ENCODE results near the gene VGLL4. TPM values are rescaled to one million over a fixed set of nuclear protein-coding genes. Genes with fewer than 3 reads are reported as not detected.
"Not testable (repeated sequence)": the region's sequence is repeated elsewhere in the genome, so short reads cannot be mapped to it uniquely, and the experiment has no call there.

The VGLL4 gene
- total RNA-seq, 4 donors from 2014 or later: 79.3 to 144 (median 143) TPM

DNA sequence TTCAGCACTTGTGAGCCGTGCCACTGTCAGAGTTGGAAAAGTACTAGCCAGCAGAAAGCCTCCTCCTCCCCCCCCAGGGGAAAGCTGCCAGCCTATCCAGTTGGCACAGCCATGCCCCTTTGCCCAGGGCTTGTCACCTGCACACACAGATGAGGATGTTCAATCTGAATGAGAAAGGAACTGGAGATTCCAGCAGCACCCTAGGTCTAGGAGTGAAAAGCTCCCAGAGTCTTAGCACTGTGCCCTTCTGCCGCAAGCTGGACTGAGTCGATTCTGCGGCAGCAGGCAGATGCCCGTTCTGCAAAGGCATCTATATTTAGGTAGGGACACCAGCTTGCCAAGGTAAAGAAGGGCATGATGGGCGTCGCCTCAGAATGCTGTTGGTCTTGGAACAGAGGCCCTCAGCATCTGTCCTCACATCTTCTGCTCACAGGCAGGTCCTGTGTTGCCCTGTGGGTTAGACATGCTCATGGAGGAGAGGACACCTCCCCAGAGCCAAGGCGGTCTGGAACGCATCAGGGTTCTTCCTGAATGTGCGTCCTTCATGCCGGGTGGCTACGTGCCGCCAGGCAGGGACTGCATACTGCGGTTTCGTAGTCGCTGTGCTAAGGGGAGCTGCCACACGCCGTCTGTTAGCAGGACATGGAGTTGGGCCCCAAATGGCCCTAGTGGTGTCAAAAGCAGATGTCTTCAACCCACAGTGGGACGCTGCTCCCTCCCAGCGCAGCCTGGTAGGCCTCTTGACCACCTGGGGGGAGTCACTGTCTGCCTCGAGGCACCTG is 109.5 kb downstream of the VGLL4 start:
- intact Hi-C loops (cut with DNase I; ENCODE audit: low total_unique reads): no loop called here
- H3K27me3 ChIP-seq: no peaks in the 10 kb centered on the region
- no peaks in the 10 kb centered on the region for H3K9me3 ChIP-seq
- no peak for DNase-seq
- H3K36me3 ChIP-seq: no peaks in the 10 kb centered on the region
- no peaks in the 10 kb centered on the region for H3K4me1 ChIP-seq
- H3K4me3 ChIP-seq: no peak overlapping the region
- no peak overlapping the region for H3K27ac ChIP-seq
- TF ChIP-seq, protein P1, sequence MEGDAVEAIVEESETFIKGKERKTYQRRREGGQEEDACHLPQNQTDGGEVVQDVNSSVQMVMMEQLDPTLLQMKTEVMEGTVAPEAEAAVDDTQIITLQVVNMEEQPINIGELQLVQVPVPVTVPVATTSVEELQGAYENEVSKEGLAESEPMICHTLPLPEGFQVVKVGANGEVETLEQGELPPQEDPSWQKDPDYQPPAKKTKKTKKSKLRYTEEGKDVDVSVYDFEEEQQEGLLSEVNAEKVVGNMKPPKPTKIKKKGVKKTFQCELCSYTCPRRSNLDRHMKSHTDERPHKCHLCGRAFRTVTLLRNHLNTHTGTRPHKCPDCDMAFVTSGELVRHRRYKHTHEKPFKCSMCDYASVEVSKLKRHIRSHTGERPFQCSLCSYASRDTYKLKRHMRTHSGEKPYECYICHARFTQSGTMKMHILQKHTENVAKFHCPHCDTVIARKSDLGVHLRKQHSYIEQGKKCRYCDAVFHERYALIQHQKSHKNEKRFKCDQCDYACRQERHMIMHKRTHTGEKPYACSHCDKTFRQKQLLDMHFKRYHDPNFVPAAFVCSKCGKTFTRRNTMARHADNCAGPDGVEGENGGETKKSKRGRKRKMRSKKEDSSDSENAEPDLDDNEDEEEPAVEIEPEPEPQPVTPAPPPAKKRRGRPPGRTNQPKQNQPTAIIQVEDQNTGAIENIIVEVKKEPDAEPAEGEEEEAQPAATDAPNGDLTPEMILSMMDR (IDR thresholded peaks at IDR 0.05): no peak
- no peak for TF ChIP-seq POLR2A (IDR thresholded peaks at IDR 0.05)

DNA sequence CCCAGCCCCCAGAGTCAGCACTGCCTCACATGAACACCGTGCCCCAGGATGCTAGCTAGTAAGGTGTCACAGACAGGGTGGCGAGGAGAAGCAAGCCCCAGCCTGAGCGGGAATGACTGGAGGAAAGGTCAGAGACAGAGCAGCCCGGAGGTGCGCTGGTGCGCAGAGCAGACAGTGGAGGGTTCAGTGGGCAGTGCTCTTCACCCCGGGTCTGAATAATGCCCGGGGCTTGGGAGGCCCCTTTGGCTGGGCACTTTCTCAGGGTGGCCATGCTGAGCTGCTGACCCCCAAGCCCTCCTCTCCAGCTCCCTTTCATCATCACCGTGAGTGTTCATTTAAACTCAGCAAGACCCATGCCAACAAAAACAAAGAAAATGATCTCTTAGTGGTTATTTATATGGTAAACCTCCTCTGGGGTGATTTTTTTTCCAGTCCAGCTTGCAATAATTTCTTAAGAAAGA is 110.8 kb downstream of the VGLL4 start:
- Histone ChIP-seq H3K9me3 (no peaks in the 10 kb centered on the region), H3K27me3 (no peaks in the 10 kb centered on the region), H3K4me3 (no peak overlapping the region), H3K27ac (no peak overlapping the region), H3K4me1 (no peaks in the 10 kb centered on the region), H3K36me3 (no peaks in the 10 kb centered on the region)
- no peak for DNase-seq
- TF ChIP-seq, protein P1 (IDR thresholded peaks at IDR 0.05): no peak
- no peak for TF ChIP-seq POLR2A (IDR thresholded peaks at IDR 0.05)
- intact Hi-C loops (cut with DNase I; ENCODE audit: low total_unique reads): no loop called here

DNA sequence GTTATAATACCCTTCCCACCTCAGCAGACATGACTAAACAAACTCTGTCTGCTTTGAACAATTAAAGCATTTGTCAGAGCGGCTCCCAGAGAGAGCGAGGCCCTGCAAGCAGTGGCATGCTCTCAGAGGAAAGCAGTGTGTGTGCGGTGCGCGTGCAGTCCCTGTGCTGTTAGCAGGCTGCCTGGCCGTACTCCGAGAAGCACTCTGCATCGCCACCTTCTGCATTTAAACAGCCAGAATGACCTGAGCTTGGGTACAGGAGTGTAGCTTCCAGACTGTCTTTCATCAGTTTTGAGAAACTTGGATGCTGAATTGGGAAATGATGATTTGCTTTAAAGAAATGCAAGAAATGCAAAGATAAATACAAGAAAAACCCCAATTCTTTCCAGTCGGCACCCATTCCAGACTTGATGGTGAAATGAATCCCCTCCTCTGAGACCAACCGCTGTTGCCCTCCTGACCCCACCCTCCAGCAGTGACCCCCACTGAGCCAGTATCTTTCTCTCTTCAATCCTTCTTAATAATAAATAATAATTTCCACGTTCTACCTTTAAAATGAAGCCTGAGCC is 113.5 kb downstream of the VGLL4 start:
- Histone ChIP-seq H3K27ac (no peak overlapping the region), H3K4me3 (no peak overlapping the region), H3K27me3 (no peaks in the 10 kb centered on the region), H3K9me3 (no peaks in the 10 kb centered on the region), H3K36me3 (no peaks in the 10 kb centered on the region), H3K4me1 (no peaks in the 10 kb centered on the region)
- no peak for DNase-seq
- TF ChIP-seq POLR2A (IDR thresholded peaks at IDR 0.05): no peak
- TF ChIP-seq, protein P1 (IDR thresholded peaks at IDR 0.05): no peak
- intact Hi-C loops (cut with DNase I; ENCODE audit: low total_unique reads): no loop called here

DNA sequence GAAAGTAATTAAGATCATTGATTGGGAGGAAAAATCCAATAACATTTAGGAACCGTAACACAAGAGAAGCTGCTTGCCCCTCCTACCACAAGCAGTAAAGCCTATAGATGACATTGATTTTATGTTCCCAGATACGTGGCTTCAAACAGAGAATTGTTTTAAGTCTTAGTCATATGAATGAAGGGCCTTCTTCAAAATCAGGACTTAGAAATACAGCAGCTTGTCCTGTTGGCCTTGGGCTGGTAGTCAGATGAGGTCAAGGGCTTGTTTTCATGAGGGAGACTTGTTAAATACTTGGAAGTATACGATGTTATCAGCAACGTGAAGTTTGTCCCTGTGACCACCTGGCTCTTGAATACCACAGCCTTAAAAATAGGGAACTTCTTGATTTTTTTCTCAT is 114.4 kb downstream of the VGLL4 start:
- Histone ChIP-seq H3K27ac (no peak overlapping the region), H3K27me3 (no peaks in the 10 kb centered on the region), H3K9me3 (no peaks in the 10 kb centered on the region), H3K4me3 (no peak overlapping the region), H3K4me1 (no peaks in the 10 kb centered on the region), H3K36me3 (no peaks in the 10 kb centered on the region)
- intact Hi-C loops (cut with DNase I; ENCODE audit: low total_unique reads): no loop called here
- DNase-seq: no peak
- TF ChIP-seq POLR2A (IDR thresholded peaks at IDR 0.05): no peak
- TF ChIP-seq, protein P1 (IDR thresholded peaks at IDR 0.05): no peak

DNA sequence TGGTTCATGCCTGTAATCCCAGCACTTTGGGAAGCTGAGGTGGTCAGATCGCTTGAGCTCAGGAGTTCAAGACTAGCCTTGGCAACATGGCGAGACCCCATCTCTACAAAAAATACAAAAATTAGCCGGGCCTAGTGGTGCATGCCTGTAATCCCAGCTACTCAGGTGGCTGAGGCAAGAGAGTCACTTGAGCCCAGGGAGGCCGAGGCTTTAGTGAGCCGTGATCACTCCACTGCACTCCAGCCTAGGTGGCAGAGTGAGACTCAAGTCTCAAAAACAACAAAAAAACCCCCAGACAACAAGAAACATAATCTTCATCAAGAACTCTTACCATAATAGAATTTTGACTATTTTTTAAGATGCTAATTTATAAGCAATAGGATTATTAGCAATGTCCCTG is 117.6 kb downstream of the VGLL4 start:
- H3K4me1 ChIP-seq; DNase-seq; H3K27me3 ChIP-seq; H3K4me3 ChIP-seq; H3K36me3 ChIP-seq; H3K9me3 ChIP-seq; intact Hi-C loops (cut with DNase I; ENCODE audit: low total_unique reads): not testable (repeated sequence)
- H3K27ac ChIP-seq: peak overlapping the region in 1 of 2 donors; percentile 94
